Peyer's patch (tissue), 4 donors: Measurements from ENCODE around the gene DOCK4. TPM values are rescaled to one million over a fixed set of nuclear protein-coding genes. Genes with fewer than 3 reads are reported as not detected.

Experiments used
- DNase-seq, 3 donors: peaks; one replicate each; pipeline ENCODE4 v3.0.0-alpha.2; 2017 to 2019
- H3K27ac ChIP-seq, 4 donors: fragments of 200-600 bp; sonication (generic); one replicate each; pipeline ENCODE4 v1.5.1; 2016 to 2019
- H3K27me3 ChIP-seq, 2 donors: fragments of 200-600 bp; sonication (generic); one replicate each; pipeline ENCODE4 v1.5.1; 2019
- H3K36me3 ChIP-seq, 3 donors: fragments of 200-600 bp; sonication (generic); one replicate each; pipeline ENCODE4 v1.5.1; 2016 to 2019
- H3K4me1 ChIP-seq, 4 donors: fragments of 200-600 bp; sonication (generic); one replicate each; pipeline ENCODE4 v1.5.1; 2016 to 2019
- H3K4me3 ChIP-seq, 4 donors: fragments of 200-600 bp; sonication (generic); 1 replicate in 3 of 4; 2 replicates in 1 of 4; pipeline ENCODE4 v1.5.1; 2016 to 2019; ENCODE audit warnings: mild to moderate bottlenecking in 1 of 4
- H3K9me3 ChIP-seq, 4 donors: fragments of 200-600 bp; sonication (generic); one replicate each; pipeline ENCODE4 v1.5.1; 2016 to 2019; ENCODE audit warnings: mild to moderate bottlenecking in 1 of 4
- CTCF ChIP-seq, 6 experiments: fragments of 450-650 bp in 4 of 6; fragments of 200-600 bp in 2 of 6; sonication (generic) in 1 of 6; IDR thresholded peaks; one replicate each; pipeline ENCODE4 v1.5.1; 2017 to 2019; ENCODE audit warnings: antibody characterized with exemption in 6 of 6, mild to moderate bottlenecking in 3 of 6, moderate library complexity in 1 of 6
- POLR2A ChIP-seq, 2 donors: fragments of 450-650 bp; IDR thresholded peaks; one replicate each; pipeline ENCODE4 v1.5.1; 2017; ENCODE audit warnings: antibody characterized with exemption in 2 of 2, mild to moderate bottlenecking in 2 of 2, moderate library complexity in 2 of 2
- total RNA-seq, 4 donors: library from RNA; depleted of rRNA; stranded (reverse); fragments of >200 nt; gene quantifications; one replicate each; pipeline ENCODE4 v1.1.0, GENCODE V29; 2016

Gene DOCK4
- total RNA-seq, 4 donors from 2014 or later = 5.1 to 52.8 (median 15.5) TPM

DNA sequence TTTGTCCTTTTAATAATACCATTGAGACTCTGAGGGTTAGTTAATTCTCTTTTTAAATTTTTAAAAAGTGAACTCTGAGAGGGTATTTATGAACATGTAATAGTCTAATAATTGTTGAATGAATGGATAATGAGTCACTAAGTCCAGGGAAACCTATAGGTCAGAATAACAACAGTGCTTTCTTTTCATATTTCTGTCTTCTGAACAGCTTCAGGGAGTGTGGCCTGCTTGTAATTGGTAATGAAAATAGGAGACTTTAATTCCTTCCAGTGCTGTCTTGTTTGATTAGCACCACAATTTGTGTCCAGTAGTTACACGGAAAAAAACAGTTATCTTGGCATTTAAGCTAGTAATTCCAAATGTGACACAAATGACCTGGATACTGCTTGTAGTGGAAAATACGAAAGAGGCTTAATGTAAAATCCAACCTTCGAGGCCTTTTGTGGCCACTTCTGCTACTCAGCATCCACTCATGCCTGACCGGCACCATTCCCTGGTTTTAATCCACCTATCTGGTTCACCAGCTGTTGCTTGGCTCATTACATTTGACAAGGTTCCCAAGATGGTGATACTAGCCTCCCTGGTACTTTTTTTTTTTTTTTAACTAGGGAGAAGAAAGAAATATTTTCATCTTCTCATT lies 494.7 kb downstream of the DOCK4 start:
- H3K27ac ChIP-seq = no peak overlapping the region
- no peaks in the 10 kb centered on the region for H3K4me1 ChIP-seq
- H3K36me3 ChIP-seq = no peaks in the 10 kb centered on the region
- DNase-seq = no peak
- H3K27me3 ChIP-seq = no peaks in the 10 kb centered on the region
- no peak overlapping the region for H3K4me3 ChIP-seq
- TF ChIP-seq CTCF (IDR thresholded peaks at IDR 0.05) (no peak), POLR2A (IDR thresholded peaks at IDR 0.05) (no peak)
- H3K9me3 ChIP-seq = no peaks in the 10 kb centered on the region

DNA sequence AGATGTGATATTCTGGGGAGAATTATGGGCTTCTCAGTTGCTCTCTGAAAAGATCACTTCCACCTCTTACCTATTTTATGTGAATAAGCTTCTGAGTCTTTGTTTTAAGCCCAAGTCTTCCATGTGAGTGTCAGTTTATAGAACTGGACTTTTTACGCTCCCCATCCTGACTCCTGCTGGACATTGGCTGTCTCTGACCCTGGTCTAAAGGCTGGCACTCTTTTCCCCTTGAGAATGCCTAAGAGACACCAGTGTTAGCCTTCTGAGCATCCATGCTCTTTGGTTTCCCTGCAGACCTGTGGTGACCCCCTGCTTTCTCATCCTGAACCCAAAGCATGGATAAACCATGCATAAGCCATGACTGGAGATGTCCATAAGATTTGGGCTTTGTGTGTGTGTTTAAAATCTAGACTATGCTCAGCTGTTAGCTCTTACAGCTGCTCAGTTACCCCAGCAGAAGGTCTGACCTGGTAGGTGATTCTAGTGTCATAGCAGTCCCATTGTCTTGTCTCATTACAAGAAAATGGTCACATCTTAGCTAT lies 495.3 kb downstream of the DOCK4 start:
- Histone ChIP-seq H3K36me3 (no peaks in the 10 kb centered on the region), H3K4me1 (no peaks in the 10 kb centered on the region), H3K27ac (no peak overlapping the region), H3K4me3 (no peak overlapping the region), H3K9me3 (no peaks in the 10 kb centered on the region), H3K27me3 (no peaks in the 10 kb centered on the region)
- no peak for DNase-seq
- TF ChIP-seq POLR2A (IDR thresholded peaks at IDR 0.05) (no peak), CTCF (IDR thresholded peaks at IDR 0.05) (no peak)

GRCh38 chr7:111708072-111708471 lies 498.1 kb downstream of the DOCK4 start:
- Histone ChIP-seq H3K4me1 (no peaks in the 10 kb centered on the region), H3K4me3 (no peak overlapping the region), H3K27me3 (no peaks in the 10 kb centered on the region), H3K36me3 (no peaks in the 10 kb centered on the region), H3K9me3 (no peaks in the 10 kb centered on the region), H3K27ac (no peak overlapping the region)
- DNase-seq = no peak
- no peak for TF ChIP-seq POLR2A (IDR thresholded peaks at IDR 0.05)
- TF ChIP-seq CTCF (IDR thresholded peaks at IDR 0.05) = no peak

DNA sequence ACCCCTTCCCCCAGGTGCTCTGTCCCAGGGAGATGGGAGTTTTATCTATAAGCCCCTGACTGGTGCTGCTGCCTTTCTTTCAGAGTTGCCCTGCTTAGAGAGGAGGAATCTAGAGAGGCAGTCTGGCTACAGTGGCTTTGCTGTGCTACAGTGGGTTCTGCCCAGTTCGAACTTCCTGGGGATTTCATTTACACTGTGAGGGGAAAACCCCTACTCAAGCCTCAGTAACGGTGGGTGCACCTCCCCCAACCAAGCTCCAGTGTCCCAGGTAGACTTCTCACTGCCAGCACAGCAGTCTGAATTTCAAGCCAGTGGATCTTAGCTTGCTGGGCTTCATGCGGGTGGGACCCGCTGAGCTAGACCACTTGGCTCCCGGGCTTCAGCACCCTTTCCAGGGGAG lies 500.4 kb downstream of the DOCK4 start:
- no peak for DNase-seq

DNA sequence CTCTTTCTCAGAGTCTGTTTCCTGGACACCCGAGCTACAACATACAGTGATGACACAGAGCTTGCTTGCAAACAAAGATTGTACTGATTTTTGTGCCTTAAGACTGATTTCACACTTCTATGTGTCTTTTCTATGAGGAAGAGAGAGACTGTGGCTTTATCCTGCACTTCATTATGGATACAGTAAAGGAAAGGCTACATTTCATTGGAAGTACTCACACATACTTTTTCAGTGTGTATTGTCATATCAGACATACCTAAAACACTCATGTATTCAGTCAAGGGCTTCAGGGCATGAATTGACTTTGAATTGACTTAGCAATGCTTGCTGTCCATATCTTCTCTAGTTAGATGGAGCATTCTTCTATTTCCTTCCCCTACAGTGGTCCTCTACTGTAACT lies 508.4 kb downstream of the DOCK4 start:
- Histone ChIP-seq H3K4me1 (no peaks in the 10 kb centered on the region), H3K9me3 (no peaks in the 10 kb centered on the region)

More for the DNA sequence above, 500.4 kb downstream of the DOCK4 start:
- Histone ChIP-seq H3K4me1 (no peaks in the 10 kb centered on the region), H3K9me3 (no peaks in the 10 kb centered on the region), H3K36me3 (no peaks in the 10 kb centered on the region), H3K4me3 (no peak overlapping the region), H3K27ac (no peak overlapping the region), H3K27me3 (no peaks in the 10 kb centered on the region)
- TF ChIP-seq POLR2A (IDR thresholded peaks at IDR 0.05) (no peak), CTCF (IDR thresholded peaks at IDR 0.05) (no peak)

More for the DNA sequence above, 508.4 kb downstream of the DOCK4 start:
- Histone ChIP-seq H3K36me3 (no peaks in the 10 kb centered on the region), H3K4me3 (no peak overlapping the region), H3K27ac (no peak overlapping the region), H3K27me3 (no peaks in the 10 kb centered on the region)
- no peak for DNase-seq
- TF ChIP-seq CTCF (IDR thresholded peaks at IDR 0.05) (no peak), POLR2A (IDR thresholded peaks at IDR 0.05) (no peak)
